Neural cell (in vitro differentiated cells): ENCODE data around the gene SBDS. TPM values are rescaled to one million over a fixed set of nuclear protein-coding genes. Genes with fewer than 3 reads are reported as not detected.

ENCODE experiments used
- H2AFZ ChIP-seq: fragments of 200-600, 300-800 bp; sonication (generic), shearing (Covaris generic); 2 replicates; pipeline ENCODE4 v1.6.0; 2014; ENCODE audit warnings: low read depth, mild to moderate bottlenecking, antibody characterized with exemption, low read length, moderate library complexity
- H3F3A ChIP-seq: fragments of 200-600 bp; shearing (Covaris generic); 2 replicates; pipeline ENCODE4 v1.6.1; 2016; ENCODE audit warnings: mild to moderate bottlenecking, moderate library complexity, mixed read lengths, antibody characterized with exemption, low read length; ENCODE audit not compliant: insufficient read depth, poor library complexity, severe bottlenecking
- H3K27ac ChIP-seq: fragments of 200-600, 300-800 bp; sonication (generic), shearing (Covaris generic); 2 replicates; pipeline ENCODE4 v1.5.1; 2014; ENCODE audit warnings: mild to moderate bottlenecking, low read length, moderate library complexity
- H3K27me3 ChIP-seq: fragments of 300-800, 200-600 bp; sonication (generic), shearing (Covaris generic); 2 replicates; pipeline ENCODE4 v1.6.0; 2014; ENCODE audit warnings: mild to moderate bottlenecking, low read depth, low read length, moderate library complexity; ENCODE audit not compliant: insufficient read depth
- H3K36me3 ChIP-seq: fragments of 300-800, 200-600 bp; sonication (generic), shearing (Covaris generic); 2 replicates; pipeline ENCODE4 v1.5.1; 2014; ENCODE audit warnings: mild to moderate bottlenecking, antibody characterized with exemption, low read length, moderate library complexity; ENCODE audit not compliant: insufficient read depth
- H3K4me2 ChIP-seq: fragments of 300-800, 200-600 bp; sonication (generic), shearing (Covaris generic); 2 replicates; pipeline ENCODE4 v1.6.0; 2014; ENCODE audit warnings: mild to moderate bottlenecking, low read length
- H3K4me3 ChIP-seq: fragments of 300-800, 200-600 bp; sonication (generic), shearing (Covaris generic); 2 replicates; pipeline ENCODE4 v1.5.1; 2014; ENCODE audit warnings: mild to moderate bottlenecking, low read length, moderate library complexity
- H3K79me2 ChIP-seq: fragments of 200-600 bp; shearing (Covaris generic); replicated peaks from 2 replicates; pipeline ENCODE4 v1.6.0; 2014; ENCODE audit warnings: mild to moderate bottlenecking, low read length, moderate library complexity; ENCODE audit not compliant: insufficient read depth
- H3K9ac ChIP-seq: fragments of 300-800, 200-600 bp; sonication (generic), shearing (Covaris generic); 2 replicates; pipeline ENCODE4 v1.6.1; 2016; ENCODE audit warnings: mild to moderate bottlenecking, low read length, mixed read lengths
- H3K9me2 ChIP-seq: fragments of 200-600 bp; shearing (Covaris generic); 2 replicates; pipeline ENCODE4 v1.6.1; 2016; ENCODE audit warnings: mild to moderate bottlenecking, low read length, mixed read lengths; ENCODE audit not compliant: insufficient read depth
- H3K9me3 ChIP-seq: fragments of 200-600, 300-800 bp; sonication (generic), shearing (Covaris generic); 2 replicates; pipeline ENCODE4 v1.6.1; 2016; ENCODE audit warnings: mild to moderate bottlenecking, mixed run types, low read length, moderate library complexity, mixed read lengths
- H4K20me1 ChIP-seq: fragments of 200-600 bp; shearing (Covaris generic); 2 replicates; pipeline ENCODE4 v1.6.1; 2016; ENCODE audit warnings: mild to moderate bottlenecking, mixed run types; ENCODE audit not compliant: insufficient read depth
- EP300 ChIP-seq: fragments of 450-650 bp; conservative IDR thresholded peaks from 2 replicates; pipeline ENCODE4 v1.6.1; 2014; ENCODE audit warnings: antibody characterized with exemption, mild to moderate bottlenecking, moderate library complexity; ENCODE audit not compliant: poor library complexity, severe bottlenecking
- EZH2 ChIP-seq: fragments of 200-600, 300-800 bp; shearing (Covaris generic), sonication (generic); IDR thresholded peaks from 2 replicates; pipeline ENCODE4 v1.6.1; 2014; ENCODE audit warnings: antibody characterized with exemption, low read length, borderline replicate concordance, mild to moderate bottlenecking; ENCODE audit not compliant: insufficient read depth, poor library complexity, severe bottlenecking
- MXI1 ChIP-seq: fragments of 450-650 bp; conservative IDR thresholded peaks from 2 replicates; pipeline ENCODE4 v1.6.1; 2014; ENCODE audit warnings: antibody characterized with exemption, mild to moderate bottlenecking; ENCODE audit not compliant: poor library complexity, severe bottlenecking
- POLR2AphosphoS5 ChIP-seq: IDR thresholded peaks from 2 replicates; pipeline ENCODE4 v1.6.1; 2012
- RAD21 ChIP-seq: fragments of 450-650 bp; conservative IDR thresholded peaks from 2 replicates; pipeline ENCODE4 v1.6.1; 2014; ENCODE audit warnings: antibody characterized with exemption, mild to moderate bottlenecking, moderate library complexity
- SMC3 ChIP-seq: fragments of 450-650 bp; conservative IDR thresholded peaks from 2 replicates; pipeline ENCODE4 v1.6.1; 2014; ENCODE audit warnings: antibody characterized with exemption, mild to moderate bottlenecking, moderate library complexity; ENCODE audit not compliant: poor library complexity
- TAF1 ChIP-seq: IDR thresholded peaks from 2 replicates; pipeline ENCODE4 v1.6.1; 2012; ENCODE audit warnings: low read depth
- polyA plus RNA-seq: library from polyadenylated mRNA; depleted of rRNA; stranded (reverse); fragments of >200 nt; gene quantifications from 2 replicates; pipeline ENCODE4 v1.2.3, GENCODE V29; 2014
- TF ChIP-seq, protein P1 (sequence below): IDR thresholded peaks from 2 replicates; pipeline ENCODE4 v1.6.1; 2012; ENCODE audit warnings: borderline replicate concordance
- TF ChIP-seq, protein P2 (sequence below): fragments of 450-650 bp; IDR thresholded peaks from 2 replicates; pipeline ENCODE4 v1.5.1; 2014; ENCODE audit warnings: antibody characterized with exemption, mild to moderate bottlenecking, moderate library complexity; ENCODE audit not compliant: poor library complexity, severe bottlenecking

Gene SBDS
- polyA plus RNA-seq, 1 donor from 2014 or later = 91.1 TPM

GRCh38 chr7:66950311-66950710, 45.1 kb downstream of the SBDS start:
- no peak overlapping the region for H2AFZ ChIP-seq
- H3K9ac ChIP-seq = no peak overlapping the region
- no peaks in the 10 kb centered on the region for H4K20me1 ChIP-seq
- no peaks in the 10 kb centered on the region for H3K79me2 ChIP-seq
- H3K27ac ChIP-seq = no peak overlapping the region
- H3K9me2 ChIP-seq = no peaks in the 10 kb centered on the region
- no peaks in the 10 kb centered on the region for H3K27me3 ChIP-seq
- peaks cover 4% of the 10 kb centered on the region for H3K36me3 ChIP-seq
- no peak overlapping the region for H3K4me2 ChIP-seq
- TF ChIP-seq POLR2AphosphoS5 (no peak), RAD21 (no peak), SMC3 (no peak), TAF1 (no peak), MXI1 (no peak), EP300 (no peak), EZH2 (no peak)
- TF ChIP-seq, protein P1, sequence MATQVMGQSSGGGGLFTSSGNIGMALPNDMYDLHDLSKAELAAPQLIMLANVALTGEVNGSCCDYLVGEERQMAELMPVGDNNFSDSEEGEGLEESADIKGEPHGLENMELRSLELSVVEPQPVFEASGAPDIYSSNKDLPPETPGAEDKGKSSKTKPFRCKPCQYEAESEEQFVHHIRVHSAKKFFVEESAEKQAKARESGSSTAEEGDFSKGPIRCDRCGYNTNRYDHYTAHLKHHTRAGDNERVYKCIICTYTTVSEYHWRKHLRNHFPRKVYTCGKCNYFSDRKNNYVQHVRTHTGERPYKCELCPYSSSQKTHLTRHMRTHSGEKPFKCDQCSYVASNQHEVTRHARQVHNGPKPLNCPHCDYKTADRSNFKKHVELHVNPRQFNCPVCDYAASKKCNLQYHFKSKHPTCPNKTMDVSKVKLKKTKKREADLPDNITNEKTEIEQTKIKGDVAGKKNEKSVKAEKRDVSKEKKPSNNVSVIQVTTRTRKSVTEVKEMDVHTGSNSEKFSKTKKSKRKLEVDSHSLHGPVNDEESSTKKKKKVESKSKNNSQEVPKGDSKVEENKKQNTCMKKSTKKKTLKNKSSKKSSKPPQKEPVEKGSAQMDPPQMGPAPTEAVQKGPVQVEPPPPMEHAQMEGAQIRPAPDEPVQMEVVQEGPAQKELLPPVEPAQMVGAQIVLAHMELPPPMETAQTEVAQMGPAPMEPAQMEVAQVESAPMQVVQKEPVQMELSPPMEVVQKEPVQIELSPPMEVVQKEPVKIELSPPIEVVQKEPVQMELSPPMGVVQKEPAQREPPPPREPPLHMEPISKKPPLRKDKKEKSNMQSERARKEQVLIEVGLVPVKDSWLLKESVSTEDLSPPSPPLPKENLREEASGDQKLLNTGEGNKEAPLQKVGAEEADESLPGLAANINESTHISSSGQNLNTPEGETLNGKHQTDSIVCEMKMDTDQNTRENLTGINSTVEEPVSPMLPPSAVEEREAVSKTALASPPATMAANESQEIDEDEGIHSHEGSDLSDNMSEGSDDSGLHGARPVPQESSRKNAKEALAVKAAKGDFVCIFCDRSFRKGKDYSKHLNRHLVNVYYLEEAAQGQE = no peak
- TF ChIP-seq, protein P2, sequence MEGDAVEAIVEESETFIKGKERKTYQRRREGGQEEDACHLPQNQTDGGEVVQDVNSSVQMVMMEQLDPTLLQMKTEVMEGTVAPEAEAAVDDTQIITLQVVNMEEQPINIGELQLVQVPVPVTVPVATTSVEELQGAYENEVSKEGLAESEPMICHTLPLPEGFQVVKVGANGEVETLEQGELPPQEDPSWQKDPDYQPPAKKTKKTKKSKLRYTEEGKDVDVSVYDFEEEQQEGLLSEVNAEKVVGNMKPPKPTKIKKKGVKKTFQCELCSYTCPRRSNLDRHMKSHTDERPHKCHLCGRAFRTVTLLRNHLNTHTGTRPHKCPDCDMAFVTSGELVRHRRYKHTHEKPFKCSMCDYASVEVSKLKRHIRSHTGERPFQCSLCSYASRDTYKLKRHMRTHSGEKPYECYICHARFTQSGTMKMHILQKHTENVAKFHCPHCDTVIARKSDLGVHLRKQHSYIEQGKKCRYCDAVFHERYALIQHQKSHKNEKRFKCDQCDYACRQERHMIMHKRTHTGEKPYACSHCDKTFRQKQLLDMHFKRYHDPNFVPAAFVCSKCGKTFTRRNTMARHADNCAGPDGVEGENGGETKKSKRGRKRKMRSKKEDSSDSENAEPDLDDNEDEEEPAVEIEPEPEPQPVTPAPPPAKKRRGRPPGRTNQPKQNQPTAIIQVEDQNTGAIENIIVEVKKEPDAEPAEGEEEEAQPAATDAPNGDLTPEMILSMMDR = no peak
- H3K4me3 ChIP-seq = no peak overlapping the region
- no peaks in the 10 kb centered on the region for H3F3A ChIP-seq
- no peaks in the 10 kb centered on the region for H3K9me3 ChIP-seq

DNA sequence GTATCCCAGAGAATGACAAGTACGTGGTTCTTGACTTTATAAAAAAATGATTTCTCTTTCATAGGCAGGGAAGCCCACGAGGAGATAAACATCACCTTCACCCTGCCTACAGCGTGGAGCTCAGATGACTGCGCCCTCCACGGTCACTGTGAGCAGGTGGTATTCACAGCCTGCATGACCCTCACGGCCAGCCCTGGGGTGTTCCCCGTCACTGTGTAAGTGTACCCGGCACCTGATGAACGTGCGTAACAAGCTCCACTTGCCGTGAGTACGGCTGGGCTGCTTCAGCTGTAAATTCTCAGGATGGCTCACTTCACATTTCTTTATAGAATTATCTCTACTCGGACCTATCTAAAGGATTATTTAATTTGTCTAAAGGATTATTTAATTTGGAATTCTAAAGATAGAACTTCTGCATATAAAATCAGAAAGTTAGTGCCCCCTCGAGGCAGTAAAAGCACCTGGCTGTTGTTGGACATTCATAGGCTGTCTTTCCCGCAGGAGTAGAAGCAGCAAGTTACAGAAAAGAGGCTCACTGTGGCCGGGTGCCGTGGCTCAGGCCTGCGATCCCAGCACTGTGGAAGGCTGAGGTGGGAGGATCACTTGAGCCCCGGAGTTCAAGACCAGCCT, 46.8 kb downstream of the SBDS start:
- no peaks in the 10 kb centered on the region for H3K79me2 ChIP-seq
- no peaks in the 10 kb centered on the region for H3F3A ChIP-seq
- no peaks in the 10 kb centered on the region for H3K9me3 ChIP-seq
- TF ChIP-seq TAF1 (no peak), MXI1 (no peak), RAD21 (no peak), POLR2AphosphoS5 (no peak)
- H2AFZ ChIP-seq = no peak overlapping the region
- no peak overlapping the region for H3K27ac ChIP-seq
- no peak overlapping the region for H3K4me2 ChIP-seq
- no peaks in the 10 kb centered on the region for H4K20me1 ChIP-seq
- H3K27me3 ChIP-seq = no peaks in the 10 kb centered on the region
- H3K4me3 ChIP-seq = no peak overlapping the region
- H3K9ac ChIP-seq = no peak overlapping the region
- no peaks in the 10 kb centered on the region for H3K36me3 ChIP-seq
- no peaks in the 10 kb centered on the region for H3K9me2 ChIP-seq
